Erythroblast (primary cell): ENCODE results near the gene DDIT3.

Experiments used
- GATA1 ChIP-seq: IDR thresholded peaks from 2 replicates; pipeline ENCODE4 v1.6.1; 2011; ENCODE audit warnings: low read depth, mild to moderate bottlenecking, control low read depth, low read length, moderate library complexity
- POLR2A ChIP-seq: IDR thresholded peaks from 2 replicates; pipeline ENCODE4 v1.6.1; 2011; ENCODE audit warnings: mild to moderate bottlenecking, low read length

DNA sequence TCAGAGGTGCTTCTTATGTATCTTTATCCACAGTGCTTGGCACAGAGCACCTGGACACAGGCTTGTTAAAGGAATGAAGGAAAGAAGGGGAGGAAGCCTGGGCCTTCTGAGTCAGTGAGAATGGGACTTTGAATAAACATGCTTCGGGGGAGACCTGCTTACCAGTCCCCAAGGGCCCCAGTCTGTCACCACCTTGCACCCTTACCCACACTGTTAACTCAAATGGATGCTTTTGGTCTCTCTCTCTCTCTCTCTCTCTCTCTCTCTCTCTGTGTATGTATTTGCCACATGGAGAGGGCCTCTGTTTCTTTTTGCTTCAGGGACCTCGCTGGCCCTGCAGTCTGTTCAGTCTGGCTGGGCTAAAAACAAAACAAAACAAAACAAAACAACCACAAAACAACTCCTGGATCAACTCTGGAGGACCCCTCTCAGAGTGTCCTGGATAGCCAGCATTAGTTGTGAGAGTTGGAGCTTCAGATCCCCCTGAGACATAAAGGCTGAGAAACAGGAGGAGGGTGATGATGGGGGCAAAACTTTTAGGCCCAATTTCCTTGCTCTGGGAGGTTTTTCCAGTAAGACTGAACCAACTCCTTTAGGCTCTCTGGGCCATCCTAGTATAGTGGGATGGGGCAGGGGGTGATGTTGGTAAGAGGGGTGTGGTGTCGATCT is 31.5 kb upstream of the DDIT3 start:
- TF ChIP-seq POLR2A (no peak), GATA1 (no peak)
